ENCODE measurements around the gene HRC.

DNA sequence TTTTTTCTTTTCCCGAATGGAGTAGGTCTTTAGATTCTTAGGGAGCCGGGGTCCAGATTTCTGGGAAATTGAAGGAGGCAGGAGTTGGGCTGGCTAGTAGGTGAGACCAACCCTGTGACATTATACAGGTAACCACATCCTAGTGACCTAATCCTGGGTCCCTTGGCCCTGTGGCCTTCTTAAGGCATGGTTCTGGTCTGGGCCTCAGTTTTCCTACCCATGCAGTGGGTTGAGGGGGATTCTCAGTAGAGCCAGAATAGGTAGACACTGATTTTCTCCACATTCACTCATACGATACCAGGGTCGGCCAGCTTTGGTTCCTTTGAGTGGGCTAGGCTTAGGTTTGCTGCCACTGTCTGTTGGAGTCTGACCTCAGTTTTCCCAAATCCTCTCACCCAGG, 28.6 kb downstream of the HRC start:
- TF ChIP-seq, protein P1, sequence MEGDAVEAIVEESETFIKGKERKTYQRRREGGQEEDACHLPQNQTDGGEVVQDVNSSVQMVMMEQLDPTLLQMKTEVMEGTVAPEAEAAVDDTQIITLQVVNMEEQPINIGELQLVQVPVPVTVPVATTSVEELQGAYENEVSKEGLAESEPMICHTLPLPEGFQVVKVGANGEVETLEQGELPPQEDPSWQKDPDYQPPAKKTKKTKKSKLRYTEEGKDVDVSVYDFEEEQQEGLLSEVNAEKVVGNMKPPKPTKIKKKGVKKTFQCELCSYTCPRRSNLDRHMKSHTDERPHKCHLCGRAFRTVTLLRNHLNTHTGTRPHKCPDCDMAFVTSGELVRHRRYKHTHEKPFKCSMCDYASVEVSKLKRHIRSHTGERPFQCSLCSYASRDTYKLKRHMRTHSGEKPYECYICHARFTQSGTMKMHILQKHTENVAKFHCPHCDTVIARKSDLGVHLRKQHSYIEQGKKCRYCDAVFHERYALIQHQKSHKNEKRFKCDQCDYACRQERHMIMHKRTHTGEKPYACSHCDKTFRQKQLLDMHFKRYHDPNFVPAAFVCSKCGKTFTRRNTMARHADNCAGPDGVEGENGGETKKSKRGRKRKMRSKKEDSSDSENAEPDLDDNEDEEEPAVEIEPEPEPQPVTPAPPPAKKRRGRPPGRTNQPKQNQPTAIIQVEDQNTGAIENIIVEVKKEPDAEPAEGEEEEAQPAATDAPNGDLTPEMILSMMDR (IDR thresholded peaks at IDR 0.05) = no peak
- TF ChIP-seq SMC3 (IDR thresholded peaks at IDR 0.05; ENCODE audit: low read depth, low read length) = no peak
- no peak for TF ChIP-seq TEAD4 (IDR thresholded peaks at IDR 0.05; ENCODE audit: borderline replicate concordance, insufficient read depth)
- no peak for TF ChIP-seq MXI1 (IDR thresholded peaks at IDR 0.05; ENCODE audit: low read depth, low read length)
- TF ChIP-seq, protein P2, sequence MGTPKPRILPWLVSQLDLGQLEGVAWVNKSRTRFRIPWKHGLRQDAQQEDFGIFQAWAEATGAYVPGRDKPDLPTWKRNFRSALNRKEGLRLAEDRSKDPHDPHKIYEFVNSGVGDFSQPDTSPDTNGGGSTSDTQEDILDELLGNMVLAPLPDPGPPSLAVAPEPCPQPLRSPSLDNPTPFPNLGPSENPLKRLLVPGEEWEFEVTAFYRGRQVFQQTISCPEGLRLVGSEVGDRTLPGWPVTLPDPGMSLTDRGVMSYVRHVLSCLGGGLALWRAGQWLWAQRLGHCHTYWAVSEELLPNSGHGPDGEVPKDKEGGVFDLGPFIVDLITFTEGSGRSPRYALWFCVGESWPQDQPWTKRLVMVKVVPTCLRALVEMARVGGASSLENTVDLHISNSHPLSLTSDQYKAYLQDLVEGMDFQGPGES (IDR thresholded peaks at IDR 0.05; ENCODE audit: low read depth, low read length) = no peak
- TF ChIP-seq, protein P3, sequence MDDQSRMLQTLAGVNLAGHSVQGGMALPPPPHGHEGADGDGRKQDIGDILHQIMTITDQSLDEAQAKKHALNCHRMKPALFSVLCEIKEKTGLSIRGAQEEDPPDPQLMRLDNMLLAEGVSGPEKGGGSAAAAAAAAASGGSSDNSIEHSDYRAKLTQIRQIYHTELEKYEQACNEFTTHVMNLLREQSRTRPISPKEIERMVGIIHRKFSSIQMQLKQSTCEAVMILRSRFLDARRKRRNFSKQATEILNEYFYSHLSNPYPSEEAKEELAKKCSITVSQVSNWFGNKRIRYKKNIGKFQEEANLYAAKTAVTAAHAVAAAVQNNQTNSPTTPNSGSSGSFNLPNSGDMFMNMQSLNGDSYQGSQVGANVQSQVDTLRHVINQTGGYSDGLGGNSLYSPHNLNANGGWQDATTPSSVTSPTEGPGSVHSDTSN (IDR thresholded peaks at IDR 0.05) = no peak
- TF ChIP-seq JUND (IDR thresholded peaks at IDR 0.05) = no peak
- TF ChIP-seq TAF1 (IDR thresholded peaks at IDR 0.05; ENCODE audit: borderline replicate concordance, low read depth, low read length) = no peak
- no peak for TF ChIP-seq TCF12 (IDR thresholded peaks at IDR 0.05)
- no peak for TF ChIP-seq RCOR1 (IDR thresholded peaks at IDR 0.05; ENCODE audit: low read length)
